ENCODE results near the gene COPS7A.
A peak's percentile ranks its signal among the peaks of the same experiment; 100 is the strongest.

Gene COPS7A

DNA sequence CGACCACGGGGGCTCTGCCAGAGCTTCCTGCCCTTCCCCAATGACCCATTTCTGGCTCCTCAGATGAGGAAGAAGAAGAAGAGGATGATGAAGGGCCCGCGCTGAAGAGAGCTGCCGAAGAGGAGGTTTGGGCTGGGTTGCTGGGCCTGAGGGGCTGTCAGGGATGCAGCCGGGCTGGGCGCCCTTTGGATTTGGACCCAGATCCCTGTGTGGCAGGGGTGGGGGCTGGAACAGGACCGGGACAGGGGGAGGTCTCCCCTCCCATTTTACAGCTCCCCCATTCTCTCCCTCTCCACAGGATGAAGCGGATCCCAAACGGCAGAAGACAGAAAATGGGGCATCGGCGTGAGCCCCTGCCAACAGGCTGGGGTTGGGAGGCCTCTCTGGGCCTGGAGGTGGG is 46.2 kb downstream of the COPS7A start:
- no peak for DNase-seq (ENCODE audit: low spot score)

- DNase-seq (ENCODE audit: low spot score): no peak
Measured at GRCh38 chr12:6770600-6770999, 46.8 kb downstream of the COPS7A start.

GRCh38 chr12:6771091-6771495 is 47.2 kb downstream of the COPS7A start:
- no peak for DNase-seq (ENCODE audit: low spot score)

GRCh38 chr12:6771509-6772330 is 47.9 kb downstream of the COPS7A start:
- no peak for DNase-seq (ENCODE audit: low spot score)

DNA sequence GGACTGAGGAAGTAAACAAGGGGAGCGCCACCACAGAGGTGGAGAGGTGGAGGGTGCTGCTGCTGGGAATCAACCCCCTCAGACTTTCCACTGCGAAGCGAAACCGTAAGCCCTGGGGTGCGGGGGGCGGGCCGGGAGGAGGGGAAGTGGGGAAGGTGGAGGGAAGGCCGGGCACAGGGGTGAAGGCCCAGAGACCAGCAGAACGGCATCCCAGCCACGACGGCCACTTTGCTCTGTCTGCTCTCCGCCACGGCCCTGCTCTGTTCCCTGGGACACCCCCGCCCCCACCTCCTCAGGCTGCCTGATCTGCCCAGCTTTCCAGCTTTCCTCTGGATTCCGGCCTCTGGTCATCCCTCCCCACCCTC is 48.5 kb downstream of the COPS7A start, which contains the start of gene LAG3:
TSS of gene LAG3 (plus strand) at position 190 of the 365 bp plus-strand sequence. CDS start 333 bp downstream, outside the sequence.
- no peak for DNase-seq (ENCODE audit: low spot score)

DNA sequence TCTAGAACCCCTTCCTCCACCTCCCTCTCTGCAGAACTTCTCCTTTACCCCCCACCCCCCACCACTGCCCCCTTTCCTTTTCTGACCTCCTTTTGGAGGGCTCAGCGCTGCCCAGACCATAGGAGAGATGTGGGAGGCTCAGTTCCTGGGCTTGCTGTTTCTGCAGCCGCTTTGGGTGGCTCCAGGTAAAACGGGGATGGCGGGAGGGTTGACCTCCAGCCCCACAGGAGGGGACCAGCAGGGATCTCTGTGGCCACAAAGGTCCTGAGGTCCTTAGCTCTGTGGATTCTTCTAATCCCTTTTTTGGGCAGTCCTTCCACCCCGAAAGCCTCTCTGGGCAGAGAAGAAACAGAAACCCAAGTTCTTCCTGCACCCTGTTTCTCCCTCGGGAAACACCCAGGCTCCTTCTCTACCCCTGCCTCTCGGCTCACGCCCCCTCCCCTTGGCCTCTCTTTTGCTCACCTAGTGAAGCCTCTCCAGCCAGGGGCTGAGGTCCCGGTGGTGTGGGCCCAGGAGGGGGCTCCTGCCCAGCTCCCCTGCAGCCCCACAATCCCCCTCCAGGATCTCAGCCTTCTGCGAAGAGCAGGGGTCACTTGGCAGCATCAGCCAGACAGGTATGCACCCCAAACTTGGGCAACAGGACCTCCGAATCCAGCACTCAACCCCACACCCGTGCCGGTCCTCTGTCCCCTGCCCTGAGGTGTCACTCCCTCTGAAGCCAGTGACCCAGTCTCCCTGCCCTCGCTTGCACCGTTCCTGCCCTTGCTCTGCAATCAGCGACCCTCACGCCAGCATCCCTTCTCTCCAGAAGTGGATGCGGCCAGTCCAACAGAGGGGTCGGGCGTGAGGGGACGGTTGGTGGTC is 49.1 kb downstream of the COPS7A start:
- DNase-seq (ENCODE audit: low spot score): no peak

DNA sequence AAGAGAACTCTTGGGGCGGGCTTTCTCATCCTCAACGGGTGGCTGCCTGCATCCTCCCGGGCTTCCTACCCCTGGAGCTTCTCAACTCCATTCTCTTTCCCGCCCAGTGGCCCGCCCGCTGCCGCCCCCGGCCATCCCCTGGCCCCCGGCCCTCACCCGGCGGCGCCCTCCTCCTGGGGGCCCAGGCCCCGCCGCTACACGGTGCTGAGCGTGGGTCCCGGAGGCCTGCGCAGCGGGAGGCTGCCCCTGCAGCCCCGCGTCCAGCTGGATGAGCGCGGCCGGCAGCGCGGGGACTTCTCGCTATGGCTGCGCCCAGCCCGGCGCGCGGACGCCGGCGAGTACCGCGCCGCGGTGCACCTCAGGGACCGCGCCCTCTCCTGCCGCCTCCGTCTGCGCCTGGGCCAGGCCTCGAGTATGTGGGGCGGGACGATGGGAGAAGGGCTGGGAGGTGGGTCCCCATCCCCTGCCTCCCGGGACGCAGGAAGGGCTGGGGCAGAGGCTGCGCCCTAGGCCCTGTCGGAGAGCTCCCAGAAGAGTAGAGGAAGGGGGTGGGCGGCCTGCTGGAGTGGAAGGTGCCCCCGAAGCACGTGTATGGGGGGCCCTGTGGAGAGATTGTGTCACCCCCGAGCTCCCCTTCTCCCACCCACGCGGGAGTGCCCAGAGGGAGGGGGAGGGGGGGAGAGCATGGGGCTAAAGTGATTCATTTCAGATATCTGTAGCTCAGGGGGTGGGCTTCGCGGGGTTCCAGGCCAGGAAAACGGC is 49.9 kb downstream of the COPS7A start:
- DNase-seq (ENCODE audit: low spot score): no peak

GRCh38 chr12:6774499-6775062 is 50.7 kb downstream of the COPS7A start:
- DNase-seq (ENCODE audit: low spot score): no peak

DNA sequence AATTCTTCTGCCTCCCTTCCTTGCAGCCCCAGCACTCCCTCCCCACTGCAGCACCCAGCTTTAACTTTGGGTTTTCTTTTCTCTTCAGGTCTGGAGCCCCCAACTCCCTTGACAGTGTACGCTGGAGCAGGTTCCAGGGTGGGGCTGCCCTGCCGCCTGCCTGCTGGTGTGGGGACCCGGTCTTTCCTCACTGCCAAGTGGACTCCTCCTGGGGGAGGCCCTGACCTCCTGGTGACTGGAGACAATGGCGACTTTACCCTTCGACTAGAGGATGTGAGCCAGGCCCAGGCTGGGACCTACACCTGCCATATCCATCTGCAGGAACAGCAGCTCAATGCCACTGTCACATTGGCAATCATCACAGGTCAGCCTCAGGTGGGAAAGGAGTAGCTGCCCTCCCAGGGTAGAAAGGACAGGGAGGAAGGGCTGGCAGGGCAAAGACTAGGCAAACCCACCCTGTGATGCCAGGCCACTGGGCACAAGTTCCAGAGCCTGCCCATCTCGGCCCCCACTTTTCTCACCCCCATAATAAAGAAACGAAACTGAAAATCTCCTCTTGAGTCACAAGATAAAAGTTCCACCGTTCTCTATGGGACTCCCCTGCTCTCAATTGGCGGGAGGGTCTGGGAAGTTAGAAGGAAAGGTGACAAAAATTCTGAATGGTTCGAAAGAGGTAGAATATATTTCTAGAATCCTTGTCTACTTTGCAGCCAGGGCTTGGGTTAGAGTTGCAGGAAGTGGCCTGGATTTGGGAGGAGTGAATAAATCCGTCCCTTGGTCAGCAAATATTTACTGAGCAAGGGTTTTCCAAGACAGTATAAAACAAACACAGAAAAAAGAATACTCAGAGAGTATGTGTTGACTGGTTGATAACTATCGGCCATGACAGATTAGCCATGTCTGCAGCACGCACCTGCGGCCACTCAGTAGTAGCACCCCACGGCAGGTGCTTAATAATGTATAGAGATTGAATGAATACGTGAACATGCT is 51.6 kb downstream of the COPS7A start:
- DNase-seq (ENCODE audit: low spot score): no peak

DNA sequence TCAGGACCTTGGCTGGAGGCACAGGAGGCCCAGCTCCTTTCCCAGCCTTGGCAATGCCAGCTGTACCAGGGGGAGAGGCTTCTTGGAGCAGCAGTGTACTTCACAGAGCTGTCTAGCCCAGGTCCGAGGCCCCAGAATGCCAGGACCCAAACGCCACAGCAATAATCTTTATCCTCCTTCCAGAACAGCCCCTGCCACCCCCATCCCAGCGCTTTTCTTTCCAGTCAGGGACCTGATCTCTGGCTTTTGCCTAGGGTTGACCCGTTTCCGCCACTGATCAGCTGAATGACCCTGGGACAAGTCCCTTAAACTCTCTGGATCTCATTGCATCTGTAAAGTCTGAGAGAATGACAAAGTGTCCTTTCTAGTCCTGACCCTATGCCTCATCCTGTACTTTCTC is 53.5 kb downstream of the COPS7A start:
- no peak for DNase-seq (ENCODE audit: low spot score)

DNA sequence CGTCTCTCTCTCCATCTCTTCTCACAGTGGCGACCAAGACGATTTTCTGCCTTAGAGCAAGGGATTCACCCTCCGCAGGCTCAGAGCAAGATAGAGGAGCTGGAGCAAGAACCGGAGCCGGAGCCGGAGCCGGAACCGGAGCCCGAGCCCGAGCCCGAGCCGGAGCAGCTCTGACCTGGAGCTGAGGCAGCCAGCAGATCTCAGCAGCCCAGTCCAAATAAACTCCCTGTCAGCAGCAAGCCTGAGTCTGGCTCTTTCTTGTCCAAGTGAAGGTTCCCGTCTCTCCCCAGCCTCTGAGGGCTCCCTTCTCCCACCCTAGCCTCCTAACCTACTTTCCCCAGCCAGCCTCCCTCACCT is 54.3 kb downstream of the COPS7A start:
- no peak for DNase-seq (ENCODE audit: low spot score)

GRCh38 chr12:6778574-6779550 is 55.0 kb downstream of the COPS7A start:
- peak; percentile 90 for DNase-seq (ENCODE audit: low spot score)

- DNase-seq (ENCODE audit: low spot score): no peak
Measured at GRCh38 chr12:6779708-6780432, 56.0 kb downstream of the COPS7A start.

DNA sequence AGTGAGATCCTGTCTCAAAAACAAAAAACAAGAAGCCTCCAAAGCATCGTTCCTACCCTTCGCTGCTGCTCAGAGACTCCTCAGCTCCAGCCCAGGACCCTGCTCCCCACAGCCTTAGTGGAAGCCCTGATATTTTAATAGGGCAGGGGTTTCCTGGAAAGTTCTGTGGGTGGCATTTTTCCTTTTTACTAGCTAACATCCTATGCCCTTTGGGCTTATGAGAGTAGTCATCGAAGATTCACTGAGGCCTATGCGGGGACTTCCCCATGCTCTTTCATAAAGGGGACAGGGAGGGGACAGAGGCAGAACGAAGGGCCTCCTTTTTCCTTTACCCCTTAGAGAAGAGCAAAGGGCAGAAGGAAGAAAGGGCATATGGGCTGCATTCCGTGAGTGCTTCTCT is 56.7 kb downstream of the COPS7A start:
- DNase-seq (ENCODE audit: low spot score): no peak

Measured in hematopoietic multipotent progenitor cell treated with erythropoietin and hydrocortisone succinate and interleukin-3 and kit ligand, for 17 days (in vitro differentiated cells).